Loucy (cell line): Measurements from ENCODE around the gene THSD7A.

Experiments used
- CTCF ChIP-seq: fragments of 200-600 bp; sonication (generic); conservative IDR thresholded peaks from 2 replicates; pipeline ENCODE4 v1.5.1; 2014; ENCODE audit warnings: mild to moderate bottlenecking, antibody characterized with exemption, low read length
- EZH2phosphoT487 ChIP-seq: fragments of 200-600 bp; IDR thresholded peaks from 2 replicates; pipeline ENCODE4 v1.6.1; 2018; ENCODE audit warnings: antibody characterized with exemption, mild to moderate bottlenecking, moderate library complexity, borderline replicate concordance

GRCh38 chr7:11457419-11457818 lies 374.6 kb downstream of the THSD7A start:
- no peak for TF ChIP-seq CTCF
- TF ChIP-seq EZH2phosphoT487, result no peak
